Colonic mucosa (tissue), 4 donors: ENCODE measurements around the gene COL4A2. TPM values are rescaled to one million over a fixed set of nuclear protein-coding genes. Genes with fewer than 3 reads are reported as not detected.
A peak's percentile ranks its signal among the peaks of the same experiment; 100 is the strongest.

Experiments used
- DNase-seq: peaks from one replicate; pipeline ENCODE4 v3.0.0-alpha.2; 2020
- H3K27ac ChIP-seq: fragments of 200-600 bp; one replicate; pipeline ENCODE4 v1.8.0; 2021
- H3K27me3 ChIP-seq: fragments of 200-600 bp; one replicate; pipeline ENCODE4 v1.8.0; 2021
- H3K36me3 ChIP-seq: fragments of 200-600 bp; one replicate; pipeline ENCODE4 v1.8.0; 2021
- H3K4me1 ChIP-seq: fragments of 200-600 bp; one replicate; pipeline ENCODE4 v1.8.0; 2021; ENCODE audit warnings: mild to moderate bottlenecking
- H3K4me3 ChIP-seq: fragments of 200-600 bp; one replicate; pipeline ENCODE4 v1.8.0; 2021
- H3K9ac ChIP-seq, 2 donors: one replicate each; pipeline ENCODE4 v1.7.0; 2013; ENCODE audit warnings: control low read depth in 2 of 2, low read depth in 2 of 2, low read length in 2 of 2
- H3K9me3 ChIP-seq: fragments of 200-600 bp; one replicate; pipeline ENCODE4 v1.8.0; 2021
- CTCF ChIP-seq: fragments of 200-600 bp; IDR thresholded peaks from one replicate; pipeline ENCODE4 v1.8.0; 2022; ENCODE audit warnings: antibody characterized with exemption, mild to moderate bottlenecking
- intact Hi-C: fragments of 100-400 bp; cut with DNase I; formaldehyde crosslinking; loops from one replicate; pipeline ENCODE4 v1.14.1; 2022
- total RNA-seq, 2 donors: library from RNA; stranded (reverse); fragmentation: NEBNext Ultra II Directional in 1 of 2; extraction: Animal tissue kit (Norgen Biotek cat#: 25700) in 1 of 2; gene quantifications; one replicate each; pipeline ENCODE4 v1.2.1, GENCODE V29; 2021
- donor health status: healthy.
- donor health status: DM: no; HTN: no; CAD: no.
- donor health status: DM: no; HTN: no; CAD: no.

Gene COL4A2
- total RNA-seq, 2 donors from 2014 or later = 61.1 to 111 TPM

- no peak for TF ChIP-seq CTCF
- intact Hi-C loops = loop anchor here (10.0 kb wide), 1 partner anchor 120 kb away; no protein-coding TSS in a partner anchor
- Histone ChIP-seq H3K27me3 (no peaks in the 10 kb centered on the region), H3K27ac (no peak overlapping the region), H3K36me3 (no peaks in the 10 kb centered on the region), H3K4me1 (no peaks in the 10 kb centered on the region), H3K4me3 (no peak overlapping the region), H3K9me3 (no peaks in the 10 kb centered on the region), H3K9ac (no peak overlapping the region)
- DNase-seq = no peak
These were observed 147.3 kb downstream of the COL4A2 start for GRCh38 chr13:110454227-110454859.

- no peaks in the 10 kb centered on the region for H3K36me3 ChIP-seq
- no peak for TF ChIP-seq CTCF
These were observed 147.9 kb downstream of the COL4A2 start for GRCh38 chr13:110454956-110455355.

GRCh38 chr13:110455444-110455843, 148.4 kb downstream of the COL4A2 start:
- Histone ChIP-seq H3K4me1 (no peaks in the 10 kb centered on the region), H3K4me3 (no peak overlapping the region), H3K9ac (no peak overlapping the region), H3K27ac (no peak overlapping the region), H3K9me3 (no peaks in the 10 kb centered on the region), H3K36me3 (no peaks in the 10 kb centered on the region), H3K27me3 (no peaks in the 10 kb centered on the region)
- no peak for TF ChIP-seq CTCF
- intact Hi-C loops = loop anchor here (10.0 kb wide), 1 partner anchor 119 kb away; no protein-coding TSS in a partner anchor
- no peak for DNase-seq

More at GRCh38 chr13:110454956-110455355, 147.9 kb downstream of the COL4A2 start:
- H3K27ac ChIP-seq = no peak overlapping the region
- no peaks in the 10 kb centered on the region for H3K9me3 ChIP-seq
- no peak overlapping the region for H3K4me3 ChIP-seq
- no peaks in the 10 kb centered on the region for H3K4me1 ChIP-seq
- no peaks in the 10 kb centered on the region for H3K27me3 ChIP-seq
- intact Hi-C loops = loop anchor here (10.0 kb wide), 1 partner anchor 120 kb away; no protein-coding TSS in a partner anchor
- no peak for DNase-seq
- no peak overlapping the region for H3K9ac ChIP-seq

GRCh38 chr13:110455941-110456340, 148.9 kb downstream of the COL4A2 start:
- intact Hi-C loops = loop anchor here (10.0 kb wide), 1 partner anchor 119 kb away; no protein-coding TSS in a partner anchor

GRCh38 chr13:110456550-110456949, 149.5 kb downstream of the COL4A2 start:
- DNase-seq = no peak
- Histone ChIP-seq H3K9me3 (no peaks in the 10 kb centered on the region), H3K4me1 (no peaks in the 10 kb centered on the region), H3K36me3 (no peaks in the 10 kb centered on the region), H3K4me3 (no peak overlapping the region), H3K27me3 (no peaks in the 10 kb centered on the region), H3K9ac (no peak overlapping the region), H3K27ac (no peak overlapping the region)
- no peak for TF ChIP-seq CTCF
- intact Hi-C loops = loop anchor here (10.0 kb wide), 1 partner anchor 118 kb away; no protein-coding TSS in a partner anchor

More at GRCh38 chr13:110455941-110456340, 148.9 kb downstream of the COL4A2 start:
- Histone ChIP-seq H3K9ac (no peak overlapping the region), H3K4me3 (no peak overlapping the region), H3K9me3 (no peaks in the 10 kb centered on the region), H3K27me3 (no peaks in the 10 kb centered on the region), H3K4me1 (no peaks in the 10 kb centered on the region), H3K27ac (no peak overlapping the region), H3K36me3 (no peaks in the 10 kb centered on the region)
- DNase-seq = peak; percentile 83
- peak; percentile 75 for TF ChIP-seq CTCF
